HepG2 (cell line): ENCODE measurements around the gene GDF7. TPM values are rescaled to one million over a fixed set of nuclear protein-coding genes. Genes with fewer than 3 reads are reported as not detected.

Source experiments
- ATF7-NPFF ChIP-seq: sonication (generic); formaldehyde crosslinking; IDR thresholded peaks from 2 replicates; pipeline ENCODE4 v1.8.1; 2023; ENCODE audit warnings: mild to moderate bottlenecking, low read depth, missing genetic modification reagents, moderate library complexity
- EED ChIP-seq: sonication (generic); formaldehyde crosslinking; IDR thresholded peaks from 2 replicates; pipeline ENCODE4 v1.5.0; 2020; ENCODE audit warnings: mild to moderate bottlenecking, missing genetic modification reagents
- MAFK ChIP-seq, 2 experiments: IDR thresholded peaks in 1 of 2; conservative IDR thresholded peaks in 1 of 2; 2 replicates each; pipeline ENCODE4 v1.6.1; 2011; ENCODE audit warnings: improper control_type of control experiment in 2 of 2, low read length in 2 of 2
- MEIS2 ChIP-seq: sonication (generic); formaldehyde crosslinking; IDR thresholded peaks from 2 replicates; pipeline ENCODE4 v1.9.0; 2021; ENCODE audit warnings: mild to moderate bottlenecking, missing genetic modification reagents
- TEAD3 ChIP-seq: optimal IDR thresholded peaks from 2 replicates; pipeline ENCODE3; 2016; ENCODE audit warnings: borderline replicate concordance
- ZNF12 ChIP-seq: sonication (generic); formaldehyde crosslinking; IDR thresholded peaks from 2 replicates; pipeline ENCODE4 v1.5.0; 2020; ENCODE audit warnings: missing genetic modification reagents
- ZNF260 ChIP-seq: sonication (generic); formaldehyde crosslinking; IDR thresholded peaks from 2 replicates; pipeline ENCODE4 v1.4.0; 2020; ENCODE audit warnings: missing genetic modification reagents, low read depth, mild to moderate bottlenecking, borderline replicate concordance
- ZNF430 ChIP-seq: sonication (generic); formaldehyde crosslinking; IDR thresholded peaks from 2 replicates; pipeline ENCODE4 v1.9.0; 2021; ENCODE audit warnings: mild to moderate bottlenecking, missing genetic modification reagents
- ZSCAN22 ChIP-seq: sonication (generic); formaldehyde crosslinking; IDR thresholded peaks from 2 replicates; pipeline ENCODE4 v1.4.0; 2020; ENCODE audit warnings: mild to moderate bottlenecking, missing genetic modification reagents
- polyA plus RNA-seq, 8 experiments: library from polyadenylated mRNA; depleted of rRNA in 3 of 8; stranded (reverse) in 7 of 8; unstranded in 1 of 8; fragments of >200 nt; fragmentation: Illumina TruSeq in 4 of 8; extraction: Trizol in 4 of 8; gene quantifications; 2 replicates each; pipeline versions ENCODE4 v1.2.1 to v1.2.3, GENCODE V29; 2011 to 2016; ENCODE audit warnings: low read depth in 4 of 8, missing spikeins in 1 of 8, mixed read lengths in 1 of 8; ENCODE audit not compliant: insufficient read depth in 1 of 8
- total RNA-seq, 5 experiments: library from RNA; depleted of rRNA; stranded (reverse); fragments of >200 nt; fragmentation: Illumina TruSeq; extraction: Trizol; gene quantifications; 2 replicates each; pipeline ENCODE4 v1.2.3, GENCODE V29; 2016; ENCODE audit warnings: low read depth in 1 of 5
- TF ChIP-seq, protein P1 (sequence below): sonication (generic); formaldehyde crosslinking; IDR thresholded peaks from 2 replicates; pipeline ENCODE4 v1.5.1; 2020; ENCODE audit warnings: mild to moderate bottlenecking, missing genetic modification reagents, borderline replicate concordance
- TF ChIP-seq, protein P2 (sequence below): sonication (generic); formaldehyde crosslinking; IDR thresholded peaks from 2 replicates; pipeline ENCODE4 v1.5.1; 2020; ENCODE audit warnings: mild to moderate bottlenecking, missing genetic modification reagents, moderate library complexity
- TF ChIP-seq, protein P3 (sequence below): sonication (generic); formaldehyde crosslinking; IDR thresholded peaks from 2 replicates; pipeline ENCODE4 v1.5.1; 2020; ENCODE audit warnings: missing genetic modification reagents, mild to moderate bottlenecking, borderline replicate concordance
- TF ChIP-seq, protein P4 (sequence below): sonication (generic); formaldehyde crosslinking; IDR thresholded peaks from 2 replicates; pipeline ENCODE4 v1.5.0; 2020; ENCODE audit warnings: missing genetic modification reagents
- TF ChIP-seq, protein P5 (sequence below): sonication (generic); formaldehyde crosslinking; IDR thresholded peaks from 2 replicates; pipeline ENCODE4 v1.4.0; 2020; ENCODE audit warnings: missing genetic modification reagents
- TF ChIP-seq, protein P6 (sequence below): IDR thresholded peaks from 2 replicates; pipeline ENCODE4 v1.6.1; 2016

The GDF7 gene
- total and polyA plus RNA-seq, 2 of the 13 experiments (the other 11 are each of a cell fraction or from before 2014, with no cell fraction given), result 1.6 to 15.0 TPM

DNA sequence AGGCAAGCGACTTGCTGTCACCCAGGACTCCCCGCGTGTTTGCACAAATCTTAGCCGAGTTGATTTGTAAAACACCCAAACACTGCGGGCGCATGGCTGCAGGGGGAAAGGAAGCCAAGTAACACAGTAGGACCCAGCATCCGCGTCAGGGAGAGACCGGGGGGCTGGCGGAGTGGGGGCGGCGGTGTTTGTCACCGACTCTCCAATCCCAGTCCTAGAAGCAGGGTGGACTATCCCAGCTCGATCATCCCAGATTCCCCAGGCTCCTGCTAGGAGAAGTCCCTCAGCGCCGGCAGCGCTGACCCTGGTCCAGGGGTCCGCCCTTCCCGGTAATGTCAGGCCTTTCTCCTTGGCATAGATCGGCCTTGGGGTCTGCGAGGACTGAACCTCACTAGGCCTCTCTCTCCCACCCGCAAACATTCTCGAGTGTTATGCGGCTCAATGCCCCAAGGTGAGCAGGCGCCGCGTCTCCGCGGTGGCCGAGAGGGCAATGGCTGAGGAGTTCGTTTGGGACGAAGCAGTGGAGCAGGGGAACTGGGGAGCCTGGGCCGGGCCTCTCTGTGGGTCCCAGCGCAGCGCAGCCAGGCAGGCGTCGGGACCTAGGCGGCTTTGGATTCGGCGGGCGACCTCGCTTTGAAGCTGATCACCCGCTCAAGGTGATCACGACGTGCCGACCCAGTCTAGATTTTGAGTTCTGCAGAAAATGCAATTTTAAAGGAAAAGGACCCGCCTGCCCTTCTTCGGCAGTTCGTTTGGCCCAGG lies 1.5 kb upstream of the GDF7 start (continued):
- TF ChIP-seq, protein P1, sequence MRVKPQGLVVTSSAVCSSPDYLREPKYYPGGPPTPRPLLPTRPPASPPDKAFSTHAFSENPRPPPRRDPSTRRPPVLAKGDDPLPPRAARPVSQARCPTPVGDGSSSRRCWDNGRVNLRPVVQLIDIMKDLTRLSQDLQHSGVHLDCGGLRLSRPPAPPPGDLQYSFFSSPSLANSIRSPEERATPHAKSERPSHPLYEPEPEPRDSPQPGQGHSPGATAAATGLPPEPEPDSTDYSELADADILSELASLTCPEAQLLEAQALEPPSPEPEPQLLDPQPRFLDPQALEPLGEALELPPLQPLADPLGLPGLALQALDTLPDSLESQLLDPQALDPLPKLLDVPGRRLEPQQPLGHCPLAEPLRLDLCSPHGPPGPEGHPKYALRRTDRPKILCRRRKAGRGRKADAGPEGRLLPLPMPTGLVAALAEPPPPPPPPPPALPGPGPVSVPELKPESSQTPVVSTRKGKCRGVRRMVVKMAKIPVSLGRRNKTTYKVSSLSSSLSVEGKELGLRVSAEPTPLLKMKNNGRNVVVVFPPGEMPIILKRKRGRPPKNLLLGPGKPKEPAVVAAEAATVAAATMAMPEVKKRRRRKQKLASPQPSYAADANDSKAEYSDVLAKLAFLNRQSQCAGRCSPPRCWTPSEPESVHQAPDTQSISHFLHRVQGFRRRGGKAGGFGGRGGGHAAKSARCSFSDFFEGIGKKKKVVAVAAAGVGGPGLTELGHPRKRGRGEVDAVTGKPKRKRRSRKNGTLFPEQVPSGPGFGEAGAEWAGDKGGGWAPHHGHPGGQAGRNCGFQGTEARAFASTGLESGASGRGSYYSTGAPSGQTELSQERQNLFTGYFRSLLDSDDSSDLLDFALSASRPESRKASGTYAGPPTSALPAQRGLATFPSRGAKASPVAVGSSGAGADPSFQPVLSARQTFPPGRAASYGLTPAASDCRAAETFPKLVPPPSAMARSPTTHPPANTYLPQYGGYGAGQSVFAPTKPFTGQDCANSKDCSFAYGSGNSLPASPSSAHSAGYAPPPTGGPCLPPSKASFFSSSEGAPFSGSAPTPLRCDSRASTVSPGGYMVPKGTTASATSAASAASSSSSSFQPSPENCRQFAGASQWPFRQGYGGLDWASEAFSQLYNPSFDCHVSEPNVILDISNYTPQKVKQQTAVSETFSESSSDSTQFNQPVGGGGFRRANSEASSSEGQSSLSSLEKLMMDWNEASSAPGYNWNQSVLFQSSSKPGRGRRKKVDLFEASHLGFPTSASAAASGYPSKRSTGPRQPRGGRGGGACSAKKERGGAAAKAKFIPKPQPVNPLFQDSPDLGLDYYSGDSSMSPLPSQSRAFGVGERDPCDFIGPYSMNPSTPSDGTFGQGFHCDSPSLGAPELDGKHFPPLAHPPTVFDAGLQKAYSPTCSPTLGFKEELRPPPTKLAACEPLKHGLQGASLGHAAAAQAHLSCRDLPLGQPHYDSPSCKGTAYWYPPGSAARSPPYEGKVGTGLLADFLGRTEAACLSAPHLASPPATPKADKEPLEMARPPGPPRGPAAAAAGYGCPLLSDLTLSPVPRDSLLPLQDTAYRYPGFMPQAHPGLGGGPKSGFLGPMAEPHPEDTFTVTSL (CRISPR knock-in tag), result no peak
- TF ChIP-seq ZNF12 (CRISPR knock-in tag) (no peak), TEAD3 (CRISPR knock-in tag) (no peak), ZNF430 (CRISPR knock-in tag) (no peak), EED (CRISPR knock-in tag) (0 out of 2 replicates have a peak, but pooled peaks have one; percentile 62), ATF7-NPFF (no peak), ZNF260 (CRISPR knock-in tag) (no peak; the same call in 1 of the 2 replicates), ZSCAN22 (CRISPR knock-in tag) (no peak), MAFK (conservative IDR thresholded peaks at IDR 0.05 in 1 of 2, IDR thresholded peaks at IDR 0.05 in 1 of 2; ENCODE audit: low read length in 2 of 2) (no peak), MEIS2 (CRISPR knock-in tag) (peak; percentile 0; the same call in 1 of the 2 replicates)
- TF ChIP-seq, protein P2, sequence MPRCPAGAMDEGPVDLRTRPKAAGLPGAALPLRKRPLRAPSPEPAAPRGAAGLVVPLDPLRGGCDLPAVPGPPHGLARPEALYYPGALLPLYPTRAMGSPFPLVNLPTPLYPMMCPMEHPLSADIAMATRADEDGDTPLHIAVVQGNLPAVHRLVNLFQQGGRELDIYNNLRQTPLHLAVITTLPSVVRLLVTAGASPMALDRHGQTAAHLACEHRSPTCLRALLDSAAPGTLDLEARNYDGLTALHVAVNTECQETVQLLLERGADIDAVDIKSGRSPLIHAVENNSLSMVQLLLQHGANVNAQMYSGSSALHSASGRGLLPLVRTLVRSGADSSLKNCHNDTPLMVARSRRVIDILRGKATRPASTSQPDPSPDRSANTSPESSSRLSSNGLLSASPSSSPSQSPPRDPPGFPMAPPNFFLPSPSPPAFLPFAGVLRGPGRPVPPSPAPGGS (CRISPR knock-in tag), result no peak
- TF ChIP-seq, protein P3, sequence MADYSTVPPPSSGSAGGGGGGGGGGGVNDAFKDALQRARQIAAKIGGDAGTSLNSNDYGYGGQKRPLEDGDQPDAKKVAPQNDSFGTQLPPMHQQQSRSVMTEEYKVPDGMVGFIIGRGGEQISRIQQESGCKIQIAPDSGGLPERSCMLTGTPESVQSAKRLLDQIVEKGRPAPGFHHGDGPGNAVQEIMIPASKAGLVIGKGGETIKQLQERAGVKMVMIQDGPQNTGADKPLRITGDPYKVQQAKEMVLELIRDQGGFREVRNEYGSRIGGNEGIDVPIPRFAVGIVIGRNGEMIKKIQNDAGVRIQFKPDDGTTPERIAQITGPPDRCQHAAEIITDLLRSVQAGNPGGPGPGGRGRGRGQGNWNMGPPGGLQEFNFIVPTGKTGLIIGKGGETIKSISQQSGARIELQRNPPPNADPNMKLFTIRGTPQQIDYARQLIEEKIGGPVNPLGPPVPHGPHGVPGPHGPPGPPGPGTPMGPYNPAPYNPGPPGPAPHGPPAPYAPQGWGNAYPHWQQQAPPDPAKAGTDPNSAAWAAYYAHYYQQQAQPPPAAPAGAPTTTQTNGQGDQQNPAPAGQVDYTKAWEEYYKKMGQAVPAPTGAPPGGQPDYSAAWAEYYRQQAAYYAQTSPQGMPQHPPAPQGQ (CRISPR knock-in tag), result 0 out of 2 replicates have a peak, but pooled peaks have one; percentile 61
- TF ChIP-seq, protein P4, sequence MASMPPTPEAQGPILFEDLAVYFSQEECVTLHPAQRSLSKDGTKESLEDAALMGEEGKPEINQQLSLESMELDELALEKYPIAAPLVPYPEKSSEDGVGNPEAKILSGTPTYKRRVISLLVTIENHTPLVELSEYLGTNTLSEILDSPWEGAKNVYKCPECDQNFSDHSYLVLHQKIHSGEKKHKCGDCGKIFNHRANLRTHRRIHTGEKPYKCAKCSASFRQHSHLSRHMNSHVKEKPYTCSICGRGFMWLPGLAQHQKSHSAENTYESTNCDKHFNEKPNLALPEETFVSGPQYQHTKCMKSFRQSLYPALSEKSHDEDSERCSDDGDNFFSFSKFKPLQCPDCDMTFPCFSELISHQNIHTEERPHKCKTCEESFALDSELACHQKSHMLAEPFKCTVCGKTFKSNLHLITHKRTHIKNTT (CRISPR knock-in tag), result no peak
- TF ChIP-seq, protein P5, sequence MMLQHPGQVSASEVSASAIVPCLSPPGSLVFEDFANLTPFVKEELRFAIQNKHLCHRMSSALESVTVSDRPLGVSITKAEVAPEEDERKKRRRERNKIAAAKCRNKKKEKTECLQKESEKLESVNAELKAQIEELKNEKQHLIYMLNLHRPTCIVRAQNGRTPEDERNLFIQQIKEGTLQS (CRISPR knock-in tag), result no peak
- TF ChIP-seq, protein P6, sequence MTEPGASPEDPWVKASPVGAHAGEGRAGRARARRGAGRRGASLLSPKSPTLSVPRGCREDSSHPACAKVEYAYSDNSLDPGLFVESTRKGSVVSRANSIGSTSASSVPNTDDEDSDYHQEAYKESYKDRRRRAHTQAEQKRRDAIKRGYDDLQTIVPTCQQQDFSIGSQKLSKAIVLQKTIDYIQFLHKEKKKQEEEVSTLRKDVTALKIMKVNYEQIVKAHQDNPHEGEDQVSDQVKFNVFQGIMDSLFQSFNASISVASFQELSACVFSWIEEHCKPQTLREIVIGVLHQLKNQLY (CRISPR knock-in tag), result no peak
